Measurements from ENCODE around the gene CEACAM16. TPM values are rescaled to one million over a fixed set of nuclear protein-coding genes. Genes with fewer than 3 reads are reported as not detected.
A peak's percentile ranks its signal among the peaks of the same experiment; 100 is the strongest.

CEACAM16 gene
- total RNA-seq, 1 experiment from 2014 or later, result not detected

DNA sequence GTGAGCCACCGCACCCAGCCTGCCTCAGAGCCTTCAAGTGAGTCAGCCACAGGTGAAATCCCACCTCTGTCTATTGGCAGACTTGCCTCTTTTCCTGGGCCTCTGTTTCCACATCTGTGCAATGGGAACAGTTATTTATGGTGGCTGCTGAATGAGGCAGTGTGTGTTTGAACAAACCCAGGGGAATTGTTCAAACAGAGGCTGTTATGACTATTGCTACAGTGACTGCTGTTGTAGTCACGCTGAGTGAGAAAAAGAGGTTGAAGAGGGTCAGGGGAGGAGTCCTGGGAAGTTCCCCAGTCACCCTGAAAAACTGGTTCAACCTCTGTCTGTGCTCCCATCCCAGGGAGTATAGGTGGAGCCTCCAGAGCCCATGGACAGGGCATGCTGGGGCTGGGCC is 27.6 kb upstream of the CEACAM16 start, which contains the start of gene CEACAM19:
TSS of gene CEACAM19 (plus strand) at position 83 of the 400 bp plus-strand sequence. CDS start 450 bp downstream, outside the sequence.
- H3K27me3 ChIP-seq (ENCODE audit: insufficient read depth, low read depth), result no peaks in the 10 kb centered on the region
- peak within 1 kb of the TSS; percentile 53 for H3K4me2 ChIP-seq
- TF ChIP-seq, protein P1, sequence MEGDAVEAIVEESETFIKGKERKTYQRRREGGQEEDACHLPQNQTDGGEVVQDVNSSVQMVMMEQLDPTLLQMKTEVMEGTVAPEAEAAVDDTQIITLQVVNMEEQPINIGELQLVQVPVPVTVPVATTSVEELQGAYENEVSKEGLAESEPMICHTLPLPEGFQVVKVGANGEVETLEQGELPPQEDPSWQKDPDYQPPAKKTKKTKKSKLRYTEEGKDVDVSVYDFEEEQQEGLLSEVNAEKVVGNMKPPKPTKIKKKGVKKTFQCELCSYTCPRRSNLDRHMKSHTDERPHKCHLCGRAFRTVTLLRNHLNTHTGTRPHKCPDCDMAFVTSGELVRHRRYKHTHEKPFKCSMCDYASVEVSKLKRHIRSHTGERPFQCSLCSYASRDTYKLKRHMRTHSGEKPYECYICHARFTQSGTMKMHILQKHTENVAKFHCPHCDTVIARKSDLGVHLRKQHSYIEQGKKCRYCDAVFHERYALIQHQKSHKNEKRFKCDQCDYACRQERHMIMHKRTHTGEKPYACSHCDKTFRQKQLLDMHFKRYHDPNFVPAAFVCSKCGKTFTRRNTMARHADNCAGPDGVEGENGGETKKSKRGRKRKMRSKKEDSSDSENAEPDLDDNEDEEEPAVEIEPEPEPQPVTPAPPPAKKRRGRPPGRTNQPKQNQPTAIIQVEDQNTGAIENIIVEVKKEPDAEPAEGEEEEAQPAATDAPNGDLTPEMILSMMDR (conservative IDR thresholded peaks at IDR 0.05), result no peak
- TF ChIP-seq EZH2 (IDR thresholded peaks at IDR 0.05; ENCODE audit: low read depth), result no peak
- BruUV-seq (replicated peaks), result no TSS peak
- CTCF ChIA-PET, result no interaction called here
- DNase-seq, result peak; percentile 52 to 91
- POLR2A ChIA-PET (ENCODE audit: unreplicated experiment), result no interaction called here
- no peaks in the 10 kb centered on the region for H4K20me1 ChIP-seq (ENCODE audit: insufficient read depth)
- no peak within 1 kb of the TSS for H2AFZ ChIP-seq
- intact Hi-C loops (cut with micrococcal nuclease; ENCODE audit: unreplicated experiment), result no loop called here
- H3K79me2 ChIP-seq (ENCODE audit: low read depth), result no peaks in the 10 kb centered on the region
- no peaks in the 10 kb centered on the region for H3K9me2 ChIP-seq (ENCODE audit: insufficient read depth)
- peak within 1 kb of the TSS; percentile 57 for H3K27ac ChIP-seq
- peaks cover 32% of the 10 kb centered on the region for H3K4me1 ChIP-seq (replicated peaks; ENCODE audit: insufficient read depth)
- peaks cover 59% of the 10 kb centered on the region for H3F3A ChIP-seq (ENCODE audit: insufficient read depth, low read depth)
- H3K9me3 ChIP-seq (ENCODE audit: insufficient read depth, low read depth), result no peaks in the 10 kb centered on the region
- no peak within 1 kb of the TSS for H3K4me3 ChIP-seq
- no peaks in the 10 kb centered on the region for H3K36me3 ChIP-seq (ENCODE audit: low read depth)

DNA sequence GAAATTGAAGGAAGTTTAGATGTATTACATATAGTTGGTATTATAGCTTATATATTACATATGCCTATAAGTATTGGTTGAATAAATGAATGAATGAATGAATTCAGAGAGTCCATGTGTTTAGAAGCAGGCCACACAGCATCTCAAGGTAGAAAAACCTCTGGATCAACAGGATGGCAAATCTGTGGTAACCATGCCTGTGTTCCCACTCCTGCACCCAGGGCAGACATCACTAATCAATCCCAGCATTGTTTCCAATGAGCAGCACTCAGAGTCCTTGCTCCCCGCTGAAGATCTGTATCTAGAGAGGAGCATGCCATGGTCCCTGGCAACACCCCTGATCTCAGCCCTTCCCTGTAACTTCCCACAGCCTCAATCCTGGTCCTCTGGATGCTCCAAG is 26.7 kb upstream of the CEACAM16 start:
- H3K4me3 ChIP-seq, result no peak overlapping the region
- TF ChIP-seq EZH2 (IDR thresholded peaks at IDR 0.05; ENCODE audit: low read depth), result no peak
- TF ChIP-seq, protein P1 (conservative IDR thresholded peaks at IDR 0.05), result no peak
- BruUV-seq (replicated peaks), result no TSS peak
- no peaks in the 10 kb centered on the region for H4K20me1 ChIP-seq (ENCODE audit: insufficient read depth)
- peaks cover 40% of the 10 kb centered on the region for H3K4me1 ChIP-seq (replicated peaks; ENCODE audit: insufficient read depth)
- ChIA-PET CTCF (no interaction called here), POLR2A (ENCODE audit: unreplicated experiment) (no interaction called here)
- peaks cover 59% of the 10 kb centered on the region for H3F3A ChIP-seq (ENCODE audit: insufficient read depth, low read depth)
- no peaks in the 10 kb centered on the region for H3K27me3 ChIP-seq (ENCODE audit: insufficient read depth, low read depth)
- intact Hi-C loops (cut with micrococcal nuclease; ENCODE audit: unreplicated experiment), result no loop called here
- H3K36me3 ChIP-seq (ENCODE audit: low read depth), result no peaks in the 10 kb centered on the region
- DNase-seq, result no peak
- H3K9me3 ChIP-seq (ENCODE audit: insufficient read depth, low read depth), result no peaks in the 10 kb centered on the region
- H3K79me2 ChIP-seq (ENCODE audit: low read depth), result no peaks in the 10 kb centered on the region
- H3K9me2 ChIP-seq (ENCODE audit: insufficient read depth), result no peaks in the 10 kb centered on the region
- H2AFZ ChIP-seq, result no peak overlapping the region
- H3K27ac ChIP-seq, result 0 out of 2 replicates have a peak overlapping the region, but pooled peaks have one; percentile 57
- no peak overlapping the region for H3K4me2 ChIP-seq

DNA sequence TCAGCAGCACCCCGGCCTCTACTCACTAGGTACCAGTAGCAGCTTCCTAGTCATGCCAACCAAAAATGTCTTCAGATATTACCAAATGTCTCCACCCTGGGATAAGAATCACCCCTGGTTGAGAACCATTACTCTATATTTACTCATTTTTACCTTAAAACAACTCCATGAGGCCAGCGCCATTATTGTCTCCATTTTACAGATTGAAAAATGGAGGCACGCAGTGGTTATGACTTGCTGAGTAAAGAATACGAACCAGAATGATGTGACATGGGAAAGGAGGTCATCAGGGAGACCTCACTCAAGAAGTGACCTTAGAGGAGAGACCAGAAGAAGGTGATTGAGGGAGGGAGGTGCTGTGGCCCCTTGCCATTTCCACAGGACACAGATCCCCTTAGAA is 25.4 kb upstream of the CEACAM16 start:
- no peak overlapping the region for H3K27ac ChIP-seq
- CTCF ChIA-PET, result no interaction called here
- H3K4me3 ChIP-seq, result no peak overlapping the region
- H3K79me2 ChIP-seq (ENCODE audit: low read depth), result no peaks in the 10 kb centered on the region
- H4K20me1 ChIP-seq (ENCODE audit: insufficient read depth), result no peaks in the 10 kb centered on the region
- no peaks in the 10 kb centered on the region for H3K9me3 ChIP-seq (ENCODE audit: insufficient read depth, low read depth)
- no peak overlapping the region for H3K4me2 ChIP-seq
- POLR2A ChIA-PET (ENCODE audit: unreplicated experiment), result no interaction called here
- no peak for DNase-seq
- BruUV-seq (replicated peaks), result no TSS peak
- H3K36me3 ChIP-seq (ENCODE audit: low read depth), result no peaks in the 10 kb centered on the region
- intact Hi-C loops (cut with micrococcal nuclease; ENCODE audit: unreplicated experiment), result no loop called here
- no peak overlapping the region for H2AFZ ChIP-seq
- H3K4me1 ChIP-seq (replicated peaks; ENCODE audit: insufficient read depth), result peaks cover 50% of the 10 kb centered on the region
- H3K9me2 ChIP-seq (ENCODE audit: insufficient read depth), result no peaks in the 10 kb centered on the region
- TF ChIP-seq, protein P1 (conservative IDR thresholded peaks at IDR 0.05), result no peak
- no peak for TF ChIP-seq EZH2 (IDR thresholded peaks at IDR 0.05; ENCODE audit: low read depth)
- H3F3A ChIP-seq (ENCODE audit: insufficient read depth, low read depth), result peaks cover 70% of the 10 kb centered on the region
- no peaks in the 10 kb centered on the region for H3K27me3 ChIP-seq (ENCODE audit: insufficient read depth, low read depth)
